CD4-positive, alpha-beta T cell treated with Interleukin-6 for 4 hours (primary cell): ENCODE results near the gene SLC16A7.

Experiments used
- DNase-seq: peaks from one replicate; pipeline ENCODE4 v3.0.0-alpha.2; 2020; ENCODE audit warnings: mixed read lengths

The SLC16A7 gene

DNA sequence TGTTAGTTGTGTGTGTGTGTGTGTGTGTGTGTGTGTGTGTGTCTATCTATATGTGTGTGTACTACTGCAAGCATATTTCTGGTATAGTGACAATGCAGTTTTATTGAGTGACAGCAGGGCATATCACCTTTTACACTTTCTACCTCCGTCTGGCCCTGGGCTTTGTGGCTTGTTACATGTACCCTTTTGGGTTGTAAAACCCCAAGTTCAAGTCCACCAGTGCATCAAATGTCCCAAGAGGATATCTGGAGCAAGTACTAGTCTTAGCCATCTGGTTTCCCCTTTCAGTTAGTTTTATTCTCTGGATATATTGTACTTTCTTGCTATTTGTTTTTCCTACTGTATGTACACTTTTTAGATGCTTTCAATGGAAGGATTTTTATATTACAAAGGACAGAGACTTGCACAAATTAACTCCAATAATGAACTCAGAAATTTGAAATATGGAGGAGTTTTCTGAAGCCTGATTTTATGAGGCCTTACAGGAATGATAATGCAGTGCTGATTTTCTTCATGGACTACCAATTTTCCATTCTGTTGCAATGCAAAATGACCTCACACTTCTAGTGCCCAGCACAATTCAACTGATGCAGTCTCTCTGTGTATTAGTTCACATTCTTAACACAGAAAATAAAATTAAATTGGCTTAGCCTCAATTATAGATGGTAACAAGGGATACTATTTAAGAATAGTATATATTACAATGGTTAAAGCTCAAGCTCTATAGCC, 29.1 kb downstream of the SLC16A7 start:
- DNase-seq, result no peak

DNA sequence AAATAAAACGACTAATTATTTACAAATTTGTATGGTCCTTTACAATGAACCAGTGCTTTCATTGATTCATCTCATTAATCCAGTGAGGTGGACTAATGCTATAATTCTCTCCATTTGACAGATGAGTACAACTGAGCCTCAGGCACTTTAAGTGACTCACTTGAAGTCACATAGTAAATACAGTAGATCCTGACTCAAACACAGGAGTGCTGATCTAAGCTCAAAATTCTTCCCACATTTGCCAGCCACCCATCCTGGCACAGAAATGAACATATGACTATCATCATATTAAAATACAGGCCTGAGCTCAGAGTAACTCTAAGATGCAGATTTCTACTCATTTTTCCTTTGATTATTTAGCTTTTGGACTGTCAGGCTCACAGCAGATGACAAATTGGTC, 30.6 kb downstream of the SLC16A7 start:
- DNase-seq, result no peak

DNA sequence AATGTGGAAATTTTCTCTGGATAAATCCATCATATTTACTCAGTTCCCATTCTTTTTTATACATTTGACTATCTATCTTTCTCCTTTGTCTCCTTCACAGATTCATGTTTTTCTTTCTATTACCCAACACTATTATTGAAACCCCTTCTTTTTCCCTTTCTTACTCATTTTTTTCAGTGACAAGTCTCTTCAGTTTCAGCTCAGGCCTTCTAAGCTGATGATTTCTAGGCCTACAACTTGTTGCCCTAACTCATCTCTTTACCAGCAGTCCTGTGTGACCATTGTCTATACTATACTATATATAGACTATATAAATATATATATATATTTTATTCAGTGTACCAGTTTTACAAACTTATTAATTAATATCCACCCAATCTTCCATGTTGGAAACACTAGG, 31.8 kb downstream of the SLC16A7 start:
- DNase-seq, result no peak

DNA sequence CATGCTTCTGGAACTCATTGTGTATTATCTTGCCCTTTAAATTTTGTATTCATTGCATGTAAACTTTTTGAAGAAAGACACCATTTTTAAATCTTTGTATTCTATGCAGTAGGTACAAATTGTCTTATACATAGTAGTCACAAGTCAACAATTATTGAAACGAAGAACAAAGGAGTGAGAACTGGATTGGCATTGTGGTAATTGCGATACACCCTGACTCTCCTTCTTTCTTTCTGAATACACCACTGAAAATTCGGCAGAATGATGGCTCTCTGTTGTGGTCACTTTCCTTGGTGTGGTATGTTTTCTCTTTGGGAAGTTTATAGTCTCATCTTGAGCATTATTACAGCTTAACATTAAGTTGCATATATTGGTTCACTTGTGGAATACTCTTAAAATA, 34.1 kb downstream of the SLC16A7 start:
- DNase-seq, result no peak

DNA sequence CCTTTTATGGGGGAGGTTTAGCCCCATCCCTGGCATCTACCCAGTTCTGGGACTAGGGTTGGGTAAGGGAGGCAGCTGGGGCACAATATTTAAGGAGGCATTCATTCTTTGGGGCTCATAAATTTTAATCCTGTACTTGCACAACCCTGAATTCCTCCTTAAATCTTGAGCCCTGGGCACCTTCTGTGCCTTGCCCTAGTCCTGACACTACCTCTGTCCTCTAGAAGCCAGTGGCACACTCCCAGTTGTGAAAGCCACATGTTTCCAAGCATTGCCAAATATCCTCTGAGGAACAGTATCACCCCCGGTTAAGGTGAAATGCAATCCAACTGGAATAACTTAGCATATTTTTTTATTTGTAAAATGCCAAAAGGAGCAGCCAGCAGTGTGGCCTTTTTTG, 36.6 kb downstream of the SLC16A7 start:
- DNase-seq, result no peak

DNA sequence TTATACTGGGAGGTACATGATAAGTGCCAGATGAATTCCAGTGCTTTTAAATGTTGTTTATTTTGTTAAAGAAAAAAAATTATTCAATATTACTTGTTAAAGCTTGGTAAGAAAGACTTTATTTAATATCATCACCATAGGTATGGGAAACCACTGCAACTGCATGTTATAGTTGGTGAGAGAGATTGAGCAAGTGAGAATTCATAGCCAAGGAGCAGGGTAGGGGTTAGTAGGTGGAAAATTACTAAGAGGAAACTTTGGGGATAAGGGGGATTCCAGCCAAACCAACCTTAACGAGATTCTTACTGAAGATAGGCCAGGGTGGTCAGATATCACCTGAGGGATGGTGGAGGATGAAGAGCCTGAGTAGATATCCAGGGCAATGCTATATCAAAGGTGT, 38.4 kb downstream of the SLC16A7 start:
- DNase-seq, result no peak

DNA sequence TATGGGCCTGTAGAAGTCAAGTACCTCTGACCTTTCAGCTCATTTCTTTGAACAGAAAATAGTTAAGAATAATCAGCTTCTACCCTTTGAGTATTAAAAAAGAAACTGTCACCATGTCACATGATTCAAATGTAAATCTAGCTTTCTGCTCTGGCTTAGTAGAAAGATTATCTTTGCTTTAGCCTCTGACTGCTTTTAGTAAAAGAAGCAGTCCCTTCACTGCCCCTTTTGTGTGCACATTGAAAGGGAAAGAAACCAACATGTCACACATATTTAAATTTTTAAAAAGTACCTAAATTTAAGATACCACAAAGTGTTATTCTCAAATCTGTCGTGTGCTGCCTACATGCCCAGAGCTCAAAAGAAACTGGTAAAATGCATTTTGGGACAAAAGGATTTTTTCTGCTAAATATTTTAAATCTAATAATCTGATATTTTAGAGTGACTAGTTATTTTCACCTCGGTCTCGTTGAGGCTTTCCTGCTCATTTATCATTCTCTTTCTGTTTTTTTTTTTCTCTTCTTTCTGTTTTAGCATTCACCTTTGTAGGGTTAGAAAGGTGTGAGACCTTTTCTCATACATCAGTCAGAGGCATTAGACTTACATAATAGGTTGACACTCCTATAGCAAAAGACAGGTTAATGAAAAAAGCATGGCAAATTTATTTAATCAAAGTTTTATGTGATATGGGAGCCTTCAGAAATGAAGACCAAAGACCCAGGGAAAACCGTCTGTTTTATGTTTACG, 41.3 kb downstream of the SLC16A7 start:
- no peak for DNase-seq

DNA sequence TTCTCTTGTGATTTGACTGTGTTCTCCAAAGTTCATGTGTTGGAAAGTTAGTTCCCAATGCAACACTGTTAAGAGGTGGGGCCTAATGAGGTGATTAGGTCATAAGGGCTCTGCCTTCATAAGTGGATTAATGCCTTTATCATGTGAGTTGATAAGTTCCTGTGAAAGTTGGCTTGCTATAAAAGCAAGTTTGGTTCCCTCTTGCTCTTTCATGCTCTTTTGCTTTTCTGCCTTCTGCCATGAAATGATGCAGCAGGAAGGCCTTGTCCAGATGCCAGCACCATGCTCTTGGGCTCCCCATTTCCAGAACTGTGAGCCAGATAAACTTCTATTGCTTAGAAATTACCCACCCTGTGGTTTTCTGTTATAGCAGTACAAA, 41.9 kb downstream of the SLC16A7 start:
- DNase-seq, result no peak

DNA sequence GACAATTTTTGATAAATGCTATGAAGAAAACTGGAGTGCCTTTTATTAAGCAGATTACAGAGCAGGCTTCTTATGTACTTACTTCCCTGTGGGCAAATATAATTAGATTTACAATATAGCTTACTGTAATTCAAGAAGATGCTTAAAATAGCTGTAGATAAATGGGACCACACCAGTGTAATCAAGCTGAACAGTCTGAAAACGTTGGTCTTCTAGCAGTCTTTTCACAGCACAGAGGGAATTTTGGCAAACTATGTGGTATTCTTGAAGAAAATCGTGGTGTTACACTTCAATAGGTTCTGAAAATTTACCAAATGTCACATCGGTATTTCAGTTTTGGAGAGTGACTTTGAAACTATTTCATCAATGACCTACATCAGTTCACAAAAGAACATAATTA, 47.7 kb downstream of the SLC16A7 start:
- DNase-seq, result no peak

DNA sequence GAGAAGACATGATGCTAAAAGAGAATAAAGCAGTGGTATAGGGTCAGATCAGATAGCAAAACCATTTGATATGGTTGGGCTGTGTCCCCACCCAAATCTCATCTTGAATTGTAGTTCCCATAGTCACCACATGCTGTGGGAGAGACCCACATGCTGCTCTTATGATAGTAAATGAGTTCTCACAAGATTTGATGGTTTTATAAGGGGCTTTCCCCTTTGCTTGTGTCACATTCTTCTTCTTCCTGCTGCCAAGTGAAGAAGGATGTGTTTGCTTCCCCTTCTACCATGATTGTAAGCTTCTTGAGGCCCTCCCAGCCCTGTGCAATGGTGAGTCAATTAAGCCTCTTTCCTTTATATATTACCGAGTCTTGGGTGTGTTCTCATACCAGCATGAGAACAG, 49.4 kb downstream of the SLC16A7 start:
- no peak for DNase-seq

DNA sequence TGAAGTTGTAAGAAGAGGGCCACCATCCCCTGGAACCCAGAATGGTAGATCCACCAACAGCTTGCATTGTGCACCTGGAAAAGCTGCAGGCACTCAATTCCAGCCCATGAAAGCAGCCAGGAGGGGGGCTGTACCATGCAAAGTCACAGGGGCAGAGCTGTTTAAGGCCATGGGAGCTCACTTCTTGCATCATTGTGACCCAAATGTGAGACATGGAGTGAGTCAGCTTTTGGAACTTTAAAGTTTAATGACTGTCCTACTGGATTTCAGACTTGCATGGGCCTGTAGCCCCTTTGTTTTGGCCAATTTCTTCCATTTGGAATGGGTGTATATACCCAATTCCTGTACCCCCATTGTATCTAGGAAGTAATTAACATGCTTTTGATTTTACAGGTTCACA, 50.8 kb downstream of the SLC16A7 start:
- DNase-seq, result no peak

DNA sequence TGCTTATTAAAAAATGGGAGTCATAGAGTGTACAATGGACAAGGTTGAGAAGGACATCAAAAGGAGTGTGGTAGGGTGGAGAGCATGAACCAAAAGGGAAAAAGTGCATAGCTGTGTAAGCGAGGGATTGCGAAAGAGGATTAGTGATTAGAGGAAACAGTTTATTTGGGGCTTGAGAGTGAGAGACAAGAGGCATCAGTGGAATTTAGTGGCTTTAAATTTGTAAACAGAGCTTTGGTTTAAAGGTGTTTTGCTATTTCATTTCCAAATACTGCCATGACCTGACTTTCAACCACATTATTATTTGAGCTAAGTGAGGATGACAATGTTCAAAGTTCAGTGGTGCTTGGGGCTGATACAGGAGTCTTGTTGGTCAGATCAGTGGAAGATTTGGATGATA, 53.4 kb downstream of the SLC16A7 start:
- DNase-seq, result no peak

DNA sequence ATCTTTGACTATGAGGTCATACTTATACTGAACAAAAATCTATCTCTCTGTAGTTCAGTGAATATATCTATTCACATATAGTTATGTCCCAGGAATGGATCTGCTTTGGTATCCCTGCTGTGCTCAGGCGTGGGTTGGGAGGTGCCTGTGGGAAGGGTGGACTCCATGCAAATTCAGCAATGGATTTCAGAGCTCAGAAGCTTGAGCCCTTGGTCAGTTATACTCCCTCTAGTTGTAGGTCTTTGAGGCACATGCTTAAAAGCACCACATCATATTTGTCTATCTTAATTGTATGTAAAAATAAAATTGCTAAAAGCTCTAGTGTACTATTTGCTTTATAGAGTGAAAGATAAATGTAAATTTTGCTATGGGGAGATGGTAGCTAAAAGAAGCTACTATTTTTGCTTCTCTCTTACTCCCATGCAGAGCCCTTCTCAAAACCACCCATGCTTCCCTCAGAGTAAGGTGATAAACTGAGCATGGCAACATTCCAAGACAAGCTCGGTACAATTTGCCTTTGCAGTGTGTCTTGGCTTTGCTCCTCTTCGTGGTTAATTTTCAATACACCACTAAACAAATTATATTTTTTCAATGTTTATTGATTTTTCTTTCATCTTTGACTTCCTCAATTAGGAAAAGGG, 54.9 kb downstream of the SLC16A7 start:
- DNase-seq, result no peak

DNA sequence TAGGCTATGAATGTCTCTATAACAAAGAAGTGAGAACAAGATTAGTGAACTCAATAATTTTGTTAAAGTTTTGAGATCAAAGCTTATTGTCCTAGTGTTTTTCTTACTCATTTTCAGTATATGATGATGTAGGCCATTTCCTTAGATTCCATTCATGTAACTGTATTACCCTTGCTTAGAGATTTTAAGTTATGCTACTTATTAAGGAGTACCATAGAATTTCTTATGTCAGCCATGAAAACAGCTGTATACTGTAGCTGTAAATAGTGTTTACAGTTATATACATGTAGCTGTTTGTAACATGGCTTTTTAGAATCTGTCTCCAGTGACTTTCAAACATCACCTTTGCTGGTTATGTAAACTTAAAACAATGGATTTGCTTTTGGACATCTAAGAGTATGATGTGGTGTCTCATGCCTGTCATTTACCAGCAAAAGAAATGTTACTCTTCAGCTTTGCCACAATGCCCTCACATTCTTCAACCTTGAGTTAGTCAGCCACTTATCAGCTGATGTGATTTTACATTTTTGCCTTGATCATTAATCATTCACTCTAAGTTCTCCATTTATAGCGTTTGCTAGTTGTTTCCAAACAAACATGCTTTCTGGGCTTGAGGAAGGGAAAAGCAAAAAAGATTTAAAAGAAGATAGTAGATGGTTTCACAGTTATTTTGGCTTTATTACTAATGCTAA, 55.5 kb downstream of the SLC16A7 start:
- no peak for DNase-seq

DNA sequence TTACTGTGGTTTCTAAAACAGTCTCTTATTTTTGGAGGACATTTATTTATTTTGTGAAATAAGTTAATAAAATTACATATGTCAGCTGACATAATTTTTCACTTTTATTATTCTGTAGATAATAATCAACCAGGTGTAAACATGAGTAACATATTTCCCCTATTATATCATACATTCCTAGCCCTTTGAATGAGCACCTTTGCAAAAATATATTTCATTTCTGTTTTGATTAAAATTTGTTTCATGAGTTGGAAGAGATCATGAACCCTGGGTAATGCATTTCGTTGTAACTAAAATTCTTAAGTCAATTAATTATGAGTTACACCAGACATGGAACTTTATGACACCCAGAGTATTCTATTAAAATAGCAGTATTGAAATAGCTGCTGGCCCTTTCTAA, 56.3 kb downstream of the SLC16A7 start:
- DNase-seq, result no peak

DNA sequence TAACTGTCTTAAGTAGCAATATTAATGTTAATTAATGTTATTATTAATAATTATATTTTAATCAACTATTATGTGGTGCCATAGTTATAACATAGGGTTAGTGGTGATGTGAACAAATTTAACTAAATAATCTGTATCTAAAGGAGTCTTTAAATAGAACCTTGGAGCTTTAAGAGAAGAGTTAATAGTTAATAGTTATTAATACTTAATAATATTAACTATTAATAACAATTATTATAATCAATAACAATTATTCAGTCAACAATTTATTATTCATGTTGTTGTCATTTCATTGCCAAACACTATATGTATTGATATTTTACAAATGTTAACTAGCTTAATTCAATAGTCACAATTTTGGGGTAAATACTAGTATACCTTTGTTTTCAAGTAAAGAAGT, 58.2 kb downstream of the SLC16A7 start:
- no peak for DNase-seq

DNA sequence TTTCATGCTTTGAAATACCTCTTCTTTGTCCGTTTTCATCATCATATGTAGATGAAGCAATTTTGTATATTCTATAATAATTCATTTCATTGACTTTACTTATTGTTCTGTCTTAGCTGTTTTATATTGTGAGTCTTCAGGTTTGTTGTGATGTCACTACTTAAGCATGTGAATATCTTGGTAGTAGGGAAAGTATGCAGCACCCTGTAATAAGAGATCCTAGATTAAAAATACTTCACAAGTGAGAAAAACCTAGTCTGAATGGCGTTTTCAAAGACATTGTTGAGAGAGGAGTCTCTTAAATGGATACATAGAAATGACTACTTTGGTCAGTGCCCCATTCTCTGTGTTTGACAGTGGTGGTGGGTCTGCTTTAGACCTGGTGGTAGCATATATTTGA, 61.4 kb downstream of the SLC16A7 start:
- DNase-seq, result no peak

DNA sequence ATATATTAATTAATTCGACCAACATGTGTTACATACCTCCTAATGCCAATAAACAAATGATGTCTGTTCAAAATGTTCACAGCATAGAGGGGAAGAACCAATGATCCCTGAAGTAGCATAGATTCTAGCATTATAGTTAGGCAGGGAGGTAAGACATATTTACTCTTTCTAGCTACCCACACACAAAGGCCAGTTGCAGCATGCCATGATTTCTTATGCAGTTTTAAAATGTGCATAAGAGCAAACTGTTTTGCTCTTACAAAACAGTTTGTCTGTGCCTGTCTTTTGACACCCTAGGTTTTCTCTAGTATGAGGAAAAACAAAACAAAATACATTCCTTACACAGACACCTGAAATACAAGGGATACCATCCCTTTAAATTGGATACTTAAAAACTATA, 61.9 kb downstream of the SLC16A7 start:
- DNase-seq, result no peak

DNA sequence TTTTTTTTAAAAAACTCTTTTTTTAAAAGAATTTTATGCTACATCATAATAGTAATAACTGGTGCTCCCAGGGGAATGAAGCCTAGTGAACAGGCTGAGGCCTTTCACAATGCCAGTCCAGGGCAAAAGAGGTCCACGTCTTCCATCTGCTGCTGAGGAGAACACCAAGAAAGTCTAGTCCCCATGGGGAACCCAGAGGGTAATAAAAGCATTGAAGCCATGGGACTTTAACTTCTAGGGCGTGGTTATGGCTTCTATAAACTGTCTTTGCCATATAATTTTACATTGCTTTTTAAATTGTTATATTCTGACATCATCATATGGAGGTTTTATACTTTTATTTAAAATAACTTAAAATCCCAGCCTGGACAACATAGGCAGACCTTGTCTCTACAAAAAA, 64.3 kb downstream of the SLC16A7 start:
- DNase-seq, result no peak

DNA sequence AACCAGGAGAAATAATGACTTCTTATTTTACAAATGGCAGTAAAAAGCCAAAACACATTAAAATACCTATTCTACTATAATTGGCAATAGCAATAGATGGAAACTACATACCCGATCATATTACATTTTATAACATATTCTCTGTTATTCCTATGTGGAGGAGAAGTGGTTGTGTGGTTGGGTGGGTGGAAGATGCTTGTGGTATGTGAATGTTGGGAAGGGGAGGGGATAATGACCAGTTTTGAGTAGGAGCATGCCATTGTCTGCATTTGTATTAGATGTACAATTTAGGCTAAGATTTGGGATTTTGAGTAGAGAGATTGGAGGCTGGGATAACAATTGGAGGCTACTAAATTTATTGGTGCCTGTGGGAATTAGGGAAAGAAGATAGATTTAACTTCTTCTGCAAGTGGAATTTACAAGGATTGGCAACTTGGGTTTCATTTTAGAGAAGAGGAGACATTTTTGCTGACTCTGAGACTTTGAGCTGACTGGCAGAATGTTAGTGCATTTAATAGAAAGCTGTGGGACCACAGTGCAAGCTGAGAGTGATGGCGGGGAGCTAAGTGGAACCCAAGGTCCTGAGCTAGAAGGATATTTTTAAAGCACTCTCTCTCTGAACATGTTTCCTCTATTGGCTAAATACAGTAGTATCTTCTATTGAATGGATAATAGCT, 65.2 kb downstream of the SLC16A7 start:
- no peak for DNase-seq

DNA sequence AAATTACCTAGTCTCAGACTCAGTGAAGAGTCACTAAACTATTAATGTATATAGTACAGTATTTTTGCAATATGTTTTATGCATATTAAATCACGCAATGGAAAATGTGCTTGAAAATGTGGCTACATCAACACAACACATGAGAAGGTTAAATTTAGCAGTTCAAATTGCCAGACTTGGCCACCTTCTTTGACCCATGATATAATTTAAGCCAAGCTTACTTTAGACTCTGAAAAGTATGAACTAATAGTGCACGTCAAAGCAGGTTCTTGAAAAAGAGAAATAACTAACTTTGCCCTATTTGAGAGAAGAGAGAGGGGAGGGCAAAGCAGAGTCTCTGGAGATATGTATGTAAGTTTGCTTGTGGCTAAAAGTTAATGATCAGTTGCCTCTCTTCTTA, 68.7 kb downstream of the SLC16A7 start:
- no peak for DNase-seq

DNA sequence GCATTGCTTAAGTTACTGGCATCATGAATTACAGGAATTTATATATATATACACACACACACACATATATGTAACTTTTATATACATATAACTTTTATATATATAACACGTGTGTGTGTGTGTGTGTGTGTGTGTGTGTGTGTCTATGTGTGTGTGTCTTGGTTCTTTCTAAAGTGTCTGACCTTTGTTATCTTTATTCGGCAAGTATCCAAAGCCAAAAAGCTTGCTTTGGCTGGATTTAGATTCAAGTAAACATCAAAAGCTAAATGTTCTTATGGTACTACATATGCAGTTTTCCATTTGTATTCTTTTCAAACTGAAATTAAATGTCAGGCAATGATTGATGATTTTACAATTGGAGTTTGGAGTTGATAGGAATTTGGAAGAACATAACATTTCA, 69.9 kb downstream of the SLC16A7 start:
- no peak for DNase-seq

DNA sequence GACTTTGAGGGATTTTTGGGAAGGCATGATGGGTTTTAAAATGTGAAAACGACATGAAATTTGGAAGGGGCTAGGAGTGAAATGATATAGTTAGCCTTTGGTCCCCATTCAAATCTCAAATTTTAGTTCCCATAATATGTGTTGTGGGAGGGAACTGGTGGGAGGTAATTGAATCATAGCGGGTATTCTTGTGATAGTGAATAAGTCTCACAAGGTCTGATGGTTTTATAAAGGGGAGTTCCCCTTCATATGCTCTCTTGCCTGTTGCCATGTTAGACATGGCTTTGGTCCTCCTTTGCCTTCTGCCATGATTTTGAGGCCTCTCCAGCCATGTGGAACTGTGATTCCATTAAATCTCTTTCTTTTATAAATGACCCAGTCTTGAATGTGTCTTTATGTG, 72.8 kb downstream of the SLC16A7 start:
- no peak for DNase-seq
